HG03060 (cell line): ENCODE results near the gene F9.

Experiments used
- ATAC-seq: cut with Tn5 transposase; IDR thresholded peaks from one replicate; pipeline ENCODE4 v1.9.1; 2021; ENCODE audit warnings: low read depth, moderate number of reproducible peaks; ENCODE audit not compliant: unreplicated experiment

F9 gene

GRCh38 chrX:139596068-139596467, 65.5 kb downstream of the F9 start:
- no peak for ATAC-seq

- ATAC-seq: no peak
These were observed 69.6 kb downstream of the F9 start for GRCh38 chrX:139600105-139600504.
